ENCODE measurements around the gene MAN2B1.

- TF ChIP-seq, protein P1, sequence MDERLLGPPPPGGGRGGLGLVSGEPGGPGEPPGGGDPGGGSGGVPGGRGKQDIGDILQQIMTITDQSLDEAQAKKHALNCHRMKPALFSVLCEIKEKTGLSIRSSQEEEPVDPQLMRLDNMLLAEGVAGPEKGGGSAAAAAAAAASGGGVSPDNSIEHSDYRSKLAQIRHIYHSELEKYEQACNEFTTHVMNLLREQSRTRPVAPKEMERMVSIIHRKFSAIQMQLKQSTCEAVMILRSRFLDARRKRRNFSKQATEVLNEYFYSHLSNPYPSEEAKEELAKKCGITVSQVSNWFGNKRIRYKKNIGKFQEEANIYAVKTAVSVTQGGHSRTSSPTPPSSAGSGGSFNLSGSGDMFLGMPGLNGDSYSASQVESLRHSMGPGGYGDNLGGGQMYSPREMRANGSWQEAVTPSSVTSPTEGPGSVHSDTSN (CRISPR knock-in tag; IDR thresholded peaks at IDR 0.05) = no peak
- TF ChIP-seq CTCF (CRISPR knock-in tag; IDR thresholded peaks at IDR 0.05) = peak; percentile 1; the same call in 1 of the 2 replicates
- TF ChIP-seq, protein P2, sequence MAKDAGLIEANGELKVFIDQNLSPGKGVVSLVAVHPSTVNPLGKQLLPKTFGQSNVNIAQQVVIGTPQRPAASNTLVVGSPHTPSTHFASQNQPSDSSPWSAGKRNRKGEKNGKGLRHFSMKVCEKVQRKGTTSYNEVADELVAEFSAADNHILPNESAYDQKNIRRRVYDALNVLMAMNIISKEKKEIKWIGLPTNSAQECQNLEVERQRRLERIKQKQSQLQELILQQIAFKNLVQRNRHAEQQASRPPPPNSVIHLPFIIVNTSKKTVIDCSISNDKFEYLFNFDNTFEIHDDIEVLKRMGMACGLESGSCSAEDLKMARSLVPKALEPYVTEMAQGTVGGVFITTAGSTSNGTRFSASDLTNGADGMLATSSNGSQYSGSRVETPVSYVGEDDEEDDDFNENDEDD (CRISPR knock-in tag; IDR thresholded peaks at IDR 0.05; ENCODE audit: borderline replicate concordance) = no peak; the same call in 1 of the 2 replicates
- TF ChIP-seq KLF6 (CRISPR knock-in tag; IDR thresholded peaks at IDR 0.05) = no peak
- TF ChIP-seq, protein P3, sequence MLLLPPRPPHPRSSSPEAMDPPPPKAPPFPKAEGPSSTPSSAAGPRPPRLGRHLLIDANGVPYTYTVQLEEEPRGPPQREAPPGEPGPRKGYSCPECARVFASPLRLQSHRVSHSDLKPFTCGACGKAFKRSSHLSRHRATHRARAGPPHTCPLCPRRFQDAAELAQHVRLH (CRISPR knock-in tag; IDR thresholded peaks at IDR 0.05; ENCODE audit: borderline replicate concordance, low read depth) = peak; percentile 65; the same call in 1 of the 2 replicates
- TF ChIP-seq, protein P4, sequence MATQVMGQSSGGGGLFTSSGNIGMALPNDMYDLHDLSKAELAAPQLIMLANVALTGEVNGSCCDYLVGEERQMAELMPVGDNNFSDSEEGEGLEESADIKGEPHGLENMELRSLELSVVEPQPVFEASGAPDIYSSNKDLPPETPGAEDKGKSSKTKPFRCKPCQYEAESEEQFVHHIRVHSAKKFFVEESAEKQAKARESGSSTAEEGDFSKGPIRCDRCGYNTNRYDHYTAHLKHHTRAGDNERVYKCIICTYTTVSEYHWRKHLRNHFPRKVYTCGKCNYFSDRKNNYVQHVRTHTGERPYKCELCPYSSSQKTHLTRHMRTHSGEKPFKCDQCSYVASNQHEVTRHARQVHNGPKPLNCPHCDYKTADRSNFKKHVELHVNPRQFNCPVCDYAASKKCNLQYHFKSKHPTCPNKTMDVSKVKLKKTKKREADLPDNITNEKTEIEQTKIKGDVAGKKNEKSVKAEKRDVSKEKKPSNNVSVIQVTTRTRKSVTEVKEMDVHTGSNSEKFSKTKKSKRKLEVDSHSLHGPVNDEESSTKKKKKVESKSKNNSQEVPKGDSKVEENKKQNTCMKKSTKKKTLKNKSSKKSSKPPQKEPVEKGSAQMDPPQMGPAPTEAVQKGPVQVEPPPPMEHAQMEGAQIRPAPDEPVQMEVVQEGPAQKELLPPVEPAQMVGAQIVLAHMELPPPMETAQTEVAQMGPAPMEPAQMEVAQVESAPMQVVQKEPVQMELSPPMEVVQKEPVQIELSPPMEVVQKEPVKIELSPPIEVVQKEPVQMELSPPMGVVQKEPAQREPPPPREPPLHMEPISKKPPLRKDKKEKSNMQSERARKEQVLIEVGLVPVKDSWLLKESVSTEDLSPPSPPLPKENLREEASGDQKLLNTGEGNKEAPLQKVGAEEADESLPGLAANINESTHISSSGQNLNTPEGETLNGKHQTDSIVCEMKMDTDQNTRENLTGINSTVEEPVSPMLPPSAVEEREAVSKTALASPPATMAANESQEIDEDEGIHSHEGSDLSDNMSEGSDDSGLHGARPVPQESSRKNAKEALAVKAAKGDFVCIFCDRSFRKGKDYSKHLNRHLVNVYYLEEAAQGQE (IDR thresholded peaks at IDR 0.05; ENCODE audit: borderline replicate concordance in 1 of 2, low read depth in 1 of 2, low read length in 2 of 2) = no peak
- 0 out of 2 replicates have a peak, but pooled peaks have one; percentile 66 for TF ChIP-seq ISX (CRISPR knock-in tag; conservative IDR thresholded peaks at IDR 0.05)
- peak; percentile 24; the same call in 1 of the 2 replicates for TF ChIP-seq DMAP1 (CRISPR knock-in tag; IDR thresholded peaks at IDR 0.05)
- no peak for TF ChIP-seq NR2F6 (IDR thresholded peaks at IDR 0.05)
- TF ChIP-seq NR2F6 (CRISPR knock-in tag; IDR thresholded peaks at IDR 0.05) = no peak
- peak; percentile 40; the same call in 1 of the 2 replicates for TF ChIP-seq POLR2AphosphoS5 (IDR thresholded peaks at IDR 0.05; ENCODE audit: low read depth, low read length)
These were observed at the start of gene MAN2B1, which contains the start of gene WDR83 for GRCh38 chr19:12666265-12667048.

All from HepG2 (cell line).